Chondrocyte (in vitro differentiated cells): ENCODE measurements around the gene CHST3. TPM values are rescaled to one million over a fixed set of nuclear protein-coding genes. Genes with fewer than 3 reads are reported as not detected.

Experiments
- DNase-seq: peaks from one replicate; pipeline ENCODE4 v3.0.0; 2021; ENCODE audit warnings: mixed read lengths, low spot score
- H3K27ac Mint-ChIP-seq: one replicate; pipeline ENCODE4 v1.8.0; 2021; ENCODE audit warnings: mild to moderate bottlenecking, moderate library complexity, mixed read lengths; ENCODE audit not compliant: unreplicated experiment
- H3K27me3 Mint-ChIP-seq: 2 replicates; pipeline ENCODE4 v1.8.0; 2021; ENCODE audit warnings: low read depth, mixed read lengths
- H3K36me3 Mint-ChIP-seq: 2 replicates; pipeline ENCODE4 v1.8.0; 2021; ENCODE audit warnings: low read depth, mixed read lengths
- H3K4me1 Mint-ChIP-seq: 2 replicates; pipeline ENCODE4 v1.8.0; 2021; ENCODE audit warnings: low read depth, mild to moderate bottlenecking, mixed read lengths
- H3K4me3 Mint-ChIP-seq: one replicate; pipeline ENCODE4 v1.8.0; 2021; ENCODE audit warnings: mild to moderate bottlenecking, moderate library complexity, mixed read lengths; ENCODE audit not compliant: unreplicated experiment
- H3K9me3 Mint-ChIP-seq: 2 replicates; pipeline ENCODE4 v1.8.0; 2021; ENCODE audit warnings: low read depth, mixed read lengths
- total RNA-seq: library from RNA; stranded (reverse); gene quantifications from 3 replicates; pipeline ENCODE4 v1.2.1, GENCODE V29; 2021
- TF ChIP-seq, protein P1 (sequence below): fragments of 200-600 bp; sonication (generic); IDR thresholded peaks from 2 replicates; pipeline ENCODE4 v1.5.0; 2021; ENCODE audit warnings: antibody characterized with exemption, mild to moderate bottlenecking, moderate library complexity

Gene CHST3
- total RNA-seq, 1 donor from 2014 or later: 63.2 TPM

DNA sequence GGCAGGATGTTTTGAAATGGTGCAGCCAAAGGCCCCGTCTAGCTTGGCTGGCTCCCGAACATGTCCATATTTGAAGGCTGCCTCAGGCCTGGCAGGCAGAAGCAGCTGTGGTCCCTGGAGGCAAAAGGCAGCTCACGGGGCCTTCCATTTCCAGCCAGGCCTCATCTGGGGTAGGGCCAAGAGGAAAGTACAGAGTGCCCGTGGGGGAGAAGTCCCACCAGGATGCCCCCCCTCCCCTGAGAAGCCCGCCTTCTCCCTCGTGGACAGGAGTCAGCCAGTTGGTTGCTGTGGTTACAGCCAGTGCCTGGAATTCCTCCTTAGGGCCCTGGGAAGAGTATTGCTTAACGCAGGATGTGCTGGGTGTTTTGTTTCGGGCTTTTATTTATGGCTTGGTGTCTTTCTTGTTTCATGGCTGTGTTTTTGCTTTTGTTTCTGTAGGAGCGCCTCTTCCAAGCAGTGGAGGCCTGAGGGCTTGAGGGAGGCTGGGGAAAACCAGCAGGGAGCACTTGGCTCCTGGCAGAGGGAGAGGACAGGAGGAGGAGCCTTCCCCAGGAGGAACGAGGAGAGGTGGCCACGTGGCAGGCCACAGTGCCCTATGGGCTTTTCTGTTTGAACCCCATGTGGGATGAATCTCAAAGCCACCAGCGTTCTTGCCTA, 45.4 kb downstream of the CHST3 start:
- Mint-ChIP-seq H3K27ac (peak overlapping the region; percentile 99), H3K4me3 (peak overlapping the region; percentile 62), H3K27me3 (no peaks in the 10 kb centered on the region), H3K36me3 (peaks cover 25% of the 10 kb centered on the region), H3K4me1 (peaks cover 35% of the 10 kb centered on the region), H3K9me3 (no peaks in the 10 kb centered on the region)
- no peak for DNase-seq
- TF ChIP-seq, protein P1, sequence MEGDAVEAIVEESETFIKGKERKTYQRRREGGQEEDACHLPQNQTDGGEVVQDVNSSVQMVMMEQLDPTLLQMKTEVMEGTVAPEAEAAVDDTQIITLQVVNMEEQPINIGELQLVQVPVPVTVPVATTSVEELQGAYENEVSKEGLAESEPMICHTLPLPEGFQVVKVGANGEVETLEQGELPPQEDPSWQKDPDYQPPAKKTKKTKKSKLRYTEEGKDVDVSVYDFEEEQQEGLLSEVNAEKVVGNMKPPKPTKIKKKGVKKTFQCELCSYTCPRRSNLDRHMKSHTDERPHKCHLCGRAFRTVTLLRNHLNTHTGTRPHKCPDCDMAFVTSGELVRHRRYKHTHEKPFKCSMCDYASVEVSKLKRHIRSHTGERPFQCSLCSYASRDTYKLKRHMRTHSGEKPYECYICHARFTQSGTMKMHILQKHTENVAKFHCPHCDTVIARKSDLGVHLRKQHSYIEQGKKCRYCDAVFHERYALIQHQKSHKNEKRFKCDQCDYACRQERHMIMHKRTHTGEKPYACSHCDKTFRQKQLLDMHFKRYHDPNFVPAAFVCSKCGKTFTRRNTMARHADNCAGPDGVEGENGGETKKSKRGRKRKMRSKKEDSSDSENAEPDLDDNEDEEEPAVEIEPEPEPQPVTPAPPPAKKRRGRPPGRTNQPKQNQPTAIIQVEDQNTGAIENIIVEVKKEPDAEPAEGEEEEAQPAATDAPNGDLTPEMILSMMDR: no peak

DNA sequence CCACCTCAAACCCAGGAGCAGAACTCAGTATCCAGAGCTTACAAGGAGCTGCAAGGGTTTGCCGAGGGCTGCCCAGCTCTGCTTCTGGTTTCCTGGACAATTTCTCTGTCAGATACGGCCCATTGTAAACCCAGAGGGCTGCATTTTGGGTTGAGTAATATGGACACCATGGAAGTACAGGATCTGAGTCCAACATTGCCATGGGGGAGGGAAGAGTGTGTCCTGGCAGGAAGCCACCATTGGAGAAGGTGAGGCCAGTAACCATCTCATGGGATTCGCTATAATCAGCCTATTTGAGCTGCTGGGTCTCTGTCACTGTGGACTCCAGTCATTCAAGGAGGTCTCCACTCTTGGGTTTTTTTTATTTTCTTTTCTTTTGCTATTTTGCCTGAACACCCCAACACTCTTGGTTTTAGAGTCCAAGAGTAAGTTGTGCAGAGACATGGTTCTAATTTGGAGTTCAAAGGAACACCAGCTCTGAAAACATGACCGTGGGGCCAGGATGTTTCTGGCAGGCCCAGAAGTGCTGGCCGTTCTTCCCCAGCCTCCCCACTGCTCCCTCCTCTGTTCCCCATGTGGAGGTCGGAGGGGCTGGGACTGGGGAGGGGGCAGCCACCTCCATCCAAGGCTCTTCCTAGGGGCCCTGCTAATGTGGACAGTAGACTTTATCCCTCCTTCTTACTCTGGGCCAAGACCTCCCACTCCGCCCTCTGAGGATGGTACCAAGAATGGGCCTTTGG, 46.2 kb downstream of the CHST3 start:
- Mint-ChIP-seq H3K4me3 (no peak overlapping the region), H3K27me3 (no peaks in the 10 kb centered on the region), H3K4me1 (peaks cover 40% of the 10 kb centered on the region), H3K9me3 (no peaks in the 10 kb centered on the region), H3K36me3 (peaks cover 25% of the 10 kb centered on the region), H3K27ac (peak overlapping the region; percentile 99)
- TF ChIP-seq, protein P1: no peak
- no peak for DNase-seq

DNA sequence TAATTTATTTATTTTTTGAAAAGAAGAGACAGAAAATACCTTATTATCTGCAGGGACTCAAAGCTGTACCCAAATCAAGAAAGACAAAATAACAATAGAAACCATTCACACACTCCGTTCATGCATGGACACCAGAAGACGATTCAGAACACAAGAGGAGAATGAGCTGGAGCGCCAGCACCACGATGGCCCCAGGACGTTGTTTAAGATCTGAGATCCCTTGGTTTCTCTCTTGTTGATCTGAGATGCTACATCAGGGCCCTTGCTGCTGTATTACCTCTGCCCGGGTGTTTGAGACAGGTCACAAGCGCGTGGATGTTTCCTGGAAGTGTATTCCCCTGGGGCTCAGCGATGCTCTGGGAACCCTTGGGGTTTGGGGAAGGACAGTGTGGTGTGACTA, 46.8 kb downstream of the CHST3 start:
- peaks cover 25% of the 10 kb centered on the region for H3K36me3 Mint-ChIP-seq
- TF ChIP-seq, protein P1: no peak
- DNase-seq: no peak
- no peaks in the 10 kb centered on the region for H3K27me3 Mint-ChIP-seq
- H3K4me3 Mint-ChIP-seq: no peak overlapping the region
- peaks cover 44% of the 10 kb centered on the region for H3K4me1 Mint-ChIP-seq
- no peaks in the 10 kb centered on the region for H3K9me3 Mint-ChIP-seq
- H3K27ac Mint-ChIP-seq: peak overlapping the region; percentile 99

DNA sequence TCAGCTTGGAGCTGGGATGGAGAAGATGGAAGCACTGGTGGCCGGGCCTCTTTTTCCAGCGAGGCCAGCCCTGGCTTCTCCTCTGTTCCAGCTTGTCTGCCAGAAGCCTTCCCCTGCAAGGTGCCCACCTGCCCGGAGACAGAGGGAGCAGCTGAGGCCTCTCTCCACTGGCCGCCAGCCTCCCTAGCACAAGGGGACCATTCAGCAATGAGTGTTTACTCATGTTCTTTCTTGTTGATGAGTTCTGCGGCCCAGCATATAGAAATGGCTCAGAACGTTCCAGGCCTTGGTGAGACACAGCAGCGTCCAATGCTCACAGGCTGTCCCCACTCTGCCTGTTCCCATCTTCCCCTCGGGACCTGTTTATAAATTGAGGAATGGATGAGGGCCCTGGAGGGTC, 47.3 kb downstream of the CHST3 start:
- H3K9me3 Mint-ChIP-seq: no peaks in the 10 kb centered on the region
- peaks cover 25% of the 10 kb centered on the region for H3K36me3 Mint-ChIP-seq
- no peak overlapping the region for H3K4me3 Mint-ChIP-seq
- peaks cover 47% of the 10 kb centered on the region for H3K4me1 Mint-ChIP-seq
- TF ChIP-seq, protein P1: no peak
- no peak overlapping the region for H3K27ac Mint-ChIP-seq
- DNase-seq: no peak
- no peaks in the 10 kb centered on the region for H3K27me3 Mint-ChIP-seq

DNA sequence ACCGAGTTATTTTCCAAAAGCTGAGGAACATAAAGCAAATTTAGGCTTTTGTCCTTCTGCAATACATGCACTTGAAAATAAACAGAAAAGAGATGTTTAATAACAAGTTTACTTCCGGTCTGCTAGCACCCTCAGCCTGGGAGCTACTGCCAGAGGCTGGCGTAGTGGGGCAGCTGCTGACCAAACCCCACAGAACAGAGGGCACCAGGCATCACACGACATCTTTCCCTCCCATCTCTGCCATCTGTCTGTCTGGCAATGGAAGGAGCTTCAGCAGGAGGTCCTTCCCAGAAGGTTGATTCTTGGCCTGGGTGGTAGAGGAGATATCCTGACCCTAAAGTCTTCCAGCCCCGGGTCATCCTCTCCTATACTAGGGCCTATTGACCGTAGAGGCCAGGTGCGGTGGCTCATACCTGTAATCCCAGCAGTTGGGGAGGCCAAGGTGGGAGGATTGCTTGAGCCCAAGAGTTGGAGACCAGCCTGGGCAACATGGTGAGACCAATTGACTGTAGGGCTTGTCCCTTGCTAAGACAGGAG, 47.8 kb downstream of the CHST3 start:
- H3K9me3 Mint-ChIP-seq: no peaks in the 10 kb centered on the region
- TF ChIP-seq, protein P1: no peak
- H3K36me3 Mint-ChIP-seq: peaks cover 19% of the 10 kb centered on the region
- no peak overlapping the region for H3K27ac Mint-ChIP-seq
- no peaks in the 10 kb centered on the region for H3K27me3 Mint-ChIP-seq
- peaks cover 52% of the 10 kb centered on the region for H3K4me1 Mint-ChIP-seq
- no peak for DNase-seq
- no peak overlapping the region for H3K4me3 Mint-ChIP-seq
